NCI-H82 (cell line): Measurements from ENCODE around the gene TUBA3D.
"Not testable (repeated sequence)": the region's sequence is repeated elsewhere in the genome, so short reads cannot be mapped to it uniquely, and the experiment has no call there.

Experiments used
- DNase-seq: peaks from one replicate; lab custom pipeline; 2025; lab: John Stamatoyannopoulos, UW

TUBA3D gene

DNA sequence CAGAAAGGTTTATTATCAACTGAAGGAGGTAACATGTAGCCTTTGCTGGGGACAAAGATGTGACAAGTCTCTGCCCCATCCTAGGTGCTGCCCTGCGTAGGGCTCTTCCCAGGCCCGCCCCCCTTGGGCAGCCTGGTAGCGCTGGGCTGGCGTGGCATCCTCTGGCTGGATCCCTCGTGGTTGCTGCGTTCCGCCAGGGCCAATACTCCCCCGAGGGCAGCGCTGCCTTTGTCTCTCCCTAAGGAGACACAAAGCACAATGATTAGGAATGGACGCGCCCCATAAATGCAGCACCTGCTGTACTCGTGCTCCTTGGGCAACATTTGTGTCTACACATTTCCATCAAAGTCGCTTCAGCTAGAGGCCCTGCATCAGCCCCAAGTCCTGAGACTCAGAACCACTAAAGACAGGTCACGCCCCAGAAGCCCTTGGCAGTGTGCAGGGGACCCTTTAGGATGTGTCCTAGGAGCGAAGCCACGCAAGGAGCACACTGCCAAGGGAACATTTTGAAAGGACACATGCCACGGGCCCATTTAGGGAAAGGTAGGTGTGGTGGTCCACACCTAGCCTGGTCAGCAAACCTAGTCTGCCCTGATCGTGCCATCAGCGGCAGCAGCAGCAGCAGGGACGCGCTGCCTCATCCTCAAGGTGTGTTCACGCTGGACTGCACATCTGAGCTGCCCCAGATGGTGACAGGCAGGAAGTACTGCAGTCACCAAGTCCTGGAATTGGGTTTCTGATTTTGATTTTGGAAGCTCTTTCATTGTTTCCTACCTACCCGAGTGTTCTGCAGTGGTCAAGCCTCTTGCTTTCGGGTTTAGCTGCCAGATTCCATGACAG is 8.3 kb downstream of the TUBA3D start:
- DNase-seq: not testable (repeated sequence)

DNA sequence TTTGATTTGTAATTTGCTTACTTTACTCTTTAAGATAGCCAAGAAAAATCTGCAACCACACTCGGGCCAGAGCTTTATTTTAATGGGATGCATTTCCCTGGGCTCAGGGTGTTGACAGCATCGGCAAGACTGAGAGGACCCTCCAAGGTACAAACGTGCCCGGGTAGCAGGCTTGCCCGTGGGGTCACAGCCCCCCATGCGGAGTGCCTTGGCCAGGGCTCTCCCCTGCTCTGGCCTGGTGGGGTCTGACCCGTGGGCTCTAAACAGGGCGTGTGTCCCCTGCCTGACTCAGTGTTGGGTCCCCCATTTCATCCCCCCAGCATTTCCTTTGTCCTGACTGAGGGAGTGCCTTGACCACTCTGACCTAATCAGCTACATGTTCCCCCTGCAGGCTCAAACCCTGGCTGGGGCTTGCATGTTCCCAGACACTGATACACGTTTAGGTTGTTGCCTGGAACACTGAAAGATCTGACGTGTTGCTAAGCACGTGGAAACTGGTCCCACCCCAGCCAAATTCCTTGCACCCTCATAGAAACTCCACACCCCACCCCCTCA is 9.1 kb downstream of the TUBA3D start:
- not testable (repeated sequence) for DNase-seq

DNA sequence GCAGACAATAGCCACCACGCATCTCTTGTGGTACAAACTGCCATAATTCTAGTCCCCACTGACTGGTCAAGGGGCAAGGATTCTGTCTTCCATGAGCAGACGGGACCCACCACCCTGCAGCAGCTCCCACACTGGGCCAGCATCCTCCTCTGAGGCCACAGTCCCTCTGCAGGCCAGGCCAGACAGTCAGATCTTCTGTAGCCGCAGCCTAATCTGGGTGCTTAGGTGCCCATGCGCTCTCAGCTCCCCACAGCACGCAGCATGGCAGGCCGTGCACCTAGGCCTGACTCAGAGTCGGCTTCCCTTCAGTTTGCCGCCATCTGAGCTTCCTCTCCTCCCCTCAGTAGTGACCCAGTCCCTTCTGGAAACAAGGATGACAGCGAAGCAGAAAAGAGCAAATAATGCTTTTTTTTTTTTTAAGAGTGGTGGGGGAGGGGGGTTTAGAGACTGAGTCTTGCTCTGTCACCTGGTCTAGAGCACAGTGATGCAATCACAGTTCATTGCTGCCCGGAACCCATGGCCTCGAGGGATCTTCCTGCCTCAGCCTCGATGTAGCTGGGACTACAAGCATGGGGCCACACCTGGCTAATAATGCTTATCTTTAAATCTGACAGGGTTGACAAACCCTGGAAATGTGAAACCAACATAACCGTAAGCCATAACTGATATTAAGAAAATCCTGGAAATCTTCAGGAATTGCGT is 10.4 kb downstream of the TUBA3D start:
- DNase-seq: not testable (repeated sequence)

DNA sequence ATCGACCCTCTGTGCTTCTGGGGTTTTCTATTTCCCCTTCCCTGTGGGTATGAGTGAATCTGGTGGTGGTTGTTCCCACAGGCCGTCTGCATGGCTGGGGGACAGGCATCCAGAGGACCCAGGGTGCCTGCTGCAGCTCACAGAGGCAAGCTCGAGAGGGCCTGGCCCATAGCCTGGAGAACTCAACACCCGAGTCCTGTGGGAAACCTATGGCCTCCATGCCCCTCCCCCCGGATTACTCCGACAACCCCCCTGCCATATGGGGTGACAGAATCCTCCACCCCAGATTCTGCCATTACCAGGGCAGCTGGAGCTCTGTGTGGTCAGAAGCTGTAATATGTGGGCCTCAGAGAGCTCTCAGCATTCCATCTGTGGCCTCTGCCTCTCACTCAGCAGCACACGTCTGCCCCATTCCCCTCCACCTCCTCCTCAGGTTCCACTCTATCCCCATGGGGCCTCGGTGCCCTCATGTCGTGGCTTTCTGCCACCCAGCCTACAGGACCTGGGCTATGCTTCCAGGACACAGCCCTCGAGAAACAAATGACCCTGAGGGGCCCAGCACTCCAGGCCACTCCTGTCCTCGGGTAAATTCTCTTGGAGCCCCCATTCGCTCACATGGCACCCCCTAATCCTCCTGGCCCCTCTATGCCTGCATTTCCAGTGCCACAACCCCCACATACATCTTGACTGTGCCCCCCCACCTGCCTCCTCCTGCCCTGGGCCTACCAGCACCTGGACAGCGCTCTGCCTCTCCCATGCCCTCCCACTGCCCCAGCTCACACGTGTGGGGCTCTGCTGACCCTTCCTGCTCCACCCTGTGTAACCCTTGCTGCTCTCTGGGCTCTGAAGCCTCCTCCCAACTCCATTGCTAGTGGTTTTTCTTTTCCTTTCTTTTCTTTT is 12.6 kb downstream of the TUBA3D start:
- DNase-seq: peak; percentile 83

DNA sequence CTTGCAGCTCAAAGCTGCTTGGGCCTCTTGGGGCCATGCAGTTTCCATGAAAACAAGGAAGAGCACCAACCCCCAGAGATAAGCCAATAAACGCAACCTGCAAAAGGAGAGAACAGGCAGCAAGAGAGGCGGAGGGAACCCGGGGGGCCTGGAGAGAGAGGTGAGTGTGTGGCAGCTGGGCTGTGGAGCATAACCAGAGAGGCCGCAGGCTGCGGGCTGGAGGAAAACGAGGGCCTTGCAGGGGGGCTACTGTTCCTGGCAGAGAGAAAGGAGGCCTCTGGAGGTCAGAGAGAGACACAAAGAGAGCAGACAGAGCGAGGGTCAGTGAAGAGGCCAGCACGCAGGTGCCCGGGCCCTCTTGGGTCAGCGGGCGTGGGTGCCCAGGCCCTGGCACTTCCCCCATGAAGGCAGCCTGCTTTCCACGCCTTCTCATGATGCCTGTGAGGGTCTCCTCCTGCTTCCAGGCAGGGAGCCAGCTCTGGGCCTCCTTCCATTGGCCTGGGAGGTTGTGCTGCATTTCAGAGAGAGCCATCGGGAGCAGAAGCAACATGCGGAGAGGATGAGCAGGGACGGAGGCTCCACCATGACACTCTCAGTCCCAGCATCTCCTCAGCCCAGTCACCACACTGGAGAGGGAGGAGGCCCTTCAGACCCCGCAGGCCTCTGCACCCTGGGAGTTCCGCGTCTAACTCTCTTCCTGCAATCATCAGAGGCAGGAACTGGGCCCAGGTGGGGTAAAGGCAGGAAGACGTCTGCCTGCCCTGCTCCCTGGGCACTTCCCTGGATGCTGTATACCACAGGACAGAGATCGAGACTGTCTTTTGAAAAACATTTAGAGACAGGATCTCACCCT is 14.9 kb downstream of the TUBA3D start:
- DNase-seq: peak; percentile 81

DNA sequence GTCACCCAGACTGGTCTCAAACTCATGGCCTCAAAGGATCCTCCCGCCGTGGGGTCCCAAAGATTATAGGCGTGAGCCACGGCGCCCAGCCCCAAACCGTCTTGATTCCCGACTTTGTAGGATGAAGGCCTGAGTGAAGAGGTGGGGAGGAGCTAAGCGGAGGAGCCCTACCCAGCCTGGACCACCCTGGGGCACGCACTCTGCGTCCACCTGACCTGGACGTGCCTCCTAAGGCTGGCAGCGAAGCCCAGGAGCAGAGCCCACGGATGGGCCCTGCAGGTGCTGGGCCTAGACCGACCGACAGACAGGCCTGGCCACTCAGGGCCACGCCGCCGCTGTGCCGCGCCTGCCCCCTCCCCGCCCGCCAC is 15.5 kb downstream of the TUBA3D start:
- DNase-seq: peak; percentile 52

DNA sequence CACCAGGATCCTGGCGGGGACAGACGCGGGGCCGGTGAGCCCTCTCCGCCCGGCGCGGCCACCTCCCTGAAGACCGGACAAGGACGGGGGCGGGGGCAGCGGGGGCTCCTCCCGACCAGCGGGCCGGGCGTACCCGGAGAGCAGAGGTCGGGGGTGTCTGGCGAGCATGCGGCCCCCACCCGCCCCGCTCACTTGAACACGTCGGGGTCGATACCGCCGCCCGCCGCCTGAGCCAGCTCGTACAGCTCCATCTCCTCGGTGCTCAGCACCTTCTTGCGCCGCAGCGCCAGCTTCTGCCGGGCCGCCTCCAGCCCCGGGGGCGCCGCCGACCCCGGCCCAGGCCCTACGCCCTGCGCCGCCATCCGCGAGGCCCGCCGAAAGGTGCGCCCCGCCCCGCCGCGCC is 16.1 kb downstream of the TUBA3D start, which contains the start of gene MZT2A:
Gene MZT2A, minus strand, starts transcription at position 383 of the 403 bp plus-strand sequence. Its CDS starts 21 bp downstream, at position 362.
- DNase-seq: not testable (repeated sequence)

DNA sequence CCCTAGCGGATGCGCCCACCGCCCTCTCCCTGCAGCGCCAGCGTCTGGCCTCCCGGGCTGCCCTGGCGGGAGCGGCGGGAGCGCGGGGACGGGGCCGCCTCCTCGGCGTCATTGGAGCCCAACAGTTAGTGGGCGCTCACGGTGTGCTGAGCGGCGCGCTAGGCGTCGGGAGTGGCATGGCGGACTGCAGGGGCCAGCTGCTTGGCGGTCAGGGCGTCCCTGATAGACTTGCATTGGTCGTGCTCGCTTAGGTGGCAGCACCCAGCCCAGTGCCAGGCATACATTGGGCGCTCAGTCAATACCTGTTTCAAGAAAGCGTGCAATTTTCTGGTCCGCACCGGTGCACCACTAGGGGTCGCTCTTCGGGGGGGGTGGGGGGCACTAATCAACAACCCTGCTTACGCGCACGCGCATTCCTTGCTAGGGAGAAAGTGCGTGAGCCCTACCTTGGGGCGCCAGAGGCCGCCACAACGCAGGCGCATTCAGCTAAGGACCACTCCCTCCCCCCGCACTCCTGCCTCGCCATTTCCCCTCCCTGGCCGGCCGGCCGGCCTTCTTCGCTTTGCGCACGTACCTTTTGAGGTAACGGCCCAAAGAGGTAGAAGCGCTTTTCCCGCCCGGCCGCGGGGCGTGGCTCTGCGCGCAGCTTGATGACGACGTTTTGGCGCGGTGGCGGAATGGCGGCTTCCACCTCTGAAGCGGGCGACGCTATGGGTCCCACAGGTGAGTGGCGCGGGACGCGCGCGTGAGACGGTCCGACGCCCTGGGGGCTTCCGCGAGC is 16.7 kb downstream of the TUBA3D start:
- DNase-seq: peak; percentile 98

DNA sequence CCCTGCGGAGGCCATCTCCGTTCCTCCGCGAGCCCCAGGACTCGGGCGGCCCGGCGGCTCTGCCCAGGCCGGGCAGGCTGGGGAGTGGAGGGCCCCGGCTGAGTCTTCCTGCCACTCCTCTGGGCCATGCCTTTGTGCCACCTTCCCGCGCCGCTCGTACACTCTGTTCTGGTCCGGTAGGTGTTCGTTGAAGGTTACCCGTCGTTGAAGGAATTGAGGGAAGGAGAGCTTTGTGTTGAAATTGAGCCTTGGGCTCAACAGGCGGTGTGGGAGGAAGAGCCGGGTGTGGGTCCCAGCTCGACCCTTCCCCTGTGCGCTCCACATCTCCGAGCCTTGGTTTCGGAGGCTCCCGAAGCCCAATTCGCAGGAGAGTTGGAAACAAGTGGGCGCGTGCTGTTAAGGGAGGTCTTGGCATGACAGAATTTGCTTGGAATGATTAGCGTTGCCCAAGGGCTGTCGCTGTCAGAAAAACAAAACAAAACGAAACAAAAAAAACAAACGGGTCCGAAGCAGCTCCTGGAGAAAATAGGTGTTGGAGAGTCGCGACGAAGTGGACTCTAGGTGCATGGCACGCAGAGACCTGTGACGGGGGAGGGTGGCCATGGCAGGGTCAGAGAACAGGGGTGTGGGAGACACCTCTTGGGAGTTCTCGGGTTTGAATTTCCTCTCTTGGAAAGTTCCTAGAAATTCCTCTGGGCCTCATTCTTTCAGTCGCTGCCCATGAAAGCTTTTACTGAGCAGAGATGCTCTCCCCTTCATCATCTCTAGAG is 17.5 kb downstream of the TUBA3D start:
- peak; percentile 39 for DNase-seq

DNA sequence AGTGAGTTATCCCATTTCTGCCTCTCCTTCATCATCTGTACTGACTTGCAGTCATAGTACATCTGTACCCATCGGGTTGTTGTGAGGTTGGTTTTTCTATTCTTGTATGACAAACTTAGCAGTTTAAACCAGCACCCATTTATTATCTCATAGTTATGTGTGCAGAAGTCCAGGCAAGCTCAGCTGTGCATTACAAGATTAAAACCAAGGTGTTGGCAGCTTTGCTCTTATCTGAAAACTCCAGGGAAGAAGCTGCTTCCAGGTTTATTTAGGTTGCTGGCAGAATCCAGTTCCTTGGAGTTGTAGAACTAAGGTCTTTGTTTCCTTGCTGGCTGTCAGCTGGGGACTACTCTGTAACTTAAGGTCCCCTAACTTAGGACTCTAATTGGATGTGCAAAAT is 19.6 kb downstream of the TUBA3D start:
- DNase-seq: not testable (repeated sequence)

DNA sequence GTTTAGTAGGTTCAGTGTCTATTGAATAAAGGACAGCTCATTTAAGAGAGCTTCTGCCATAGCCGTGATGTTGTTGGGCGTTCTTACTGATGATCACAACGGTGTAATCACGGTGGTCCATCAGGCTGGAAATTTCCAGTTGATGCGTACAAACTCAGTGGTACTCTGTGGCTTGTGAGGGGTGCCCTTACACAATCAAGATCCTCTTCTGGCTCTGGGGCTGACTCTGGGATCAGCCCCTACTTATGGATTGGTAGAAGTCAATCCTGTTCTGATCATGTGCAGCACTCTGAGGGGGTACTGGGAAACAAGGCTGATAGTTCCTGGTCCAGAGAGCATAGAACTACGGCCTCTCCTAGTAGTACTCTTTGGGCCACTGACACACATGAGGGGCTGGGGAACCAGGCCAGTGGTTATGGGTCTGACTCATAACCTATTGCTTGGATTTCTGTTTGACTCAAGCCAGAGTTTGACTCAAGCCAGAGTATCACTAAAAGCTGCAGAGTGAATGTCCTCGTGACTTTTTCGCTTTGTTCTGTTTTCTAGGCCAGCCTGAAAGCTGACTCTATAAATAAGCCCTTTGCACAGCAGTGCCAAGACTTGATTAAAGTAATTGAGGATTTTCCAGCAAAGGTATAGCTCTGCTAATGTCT is 22.5 kb downstream of the TUBA3D start:
- DNase-seq: not testable (repeated sequence)

DNA sequence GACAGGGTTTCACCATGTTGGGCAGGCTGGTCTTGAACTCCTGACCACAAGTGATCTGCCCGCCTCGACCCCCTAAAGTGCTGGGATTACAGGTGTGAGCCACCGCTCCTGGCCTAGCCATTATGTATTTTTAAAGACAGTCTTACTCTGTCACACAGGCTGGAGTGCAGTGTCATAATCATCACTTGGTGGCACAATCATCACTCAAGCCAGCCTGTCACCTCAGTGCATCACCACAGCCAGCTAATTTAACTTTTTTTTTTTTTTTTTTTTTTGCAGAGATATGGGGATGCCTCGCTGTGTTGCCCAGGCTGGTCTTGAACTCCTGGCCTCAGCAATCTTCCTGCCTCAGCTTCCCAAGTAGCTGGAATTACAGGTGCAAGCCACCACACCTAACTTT is 27.7 kb downstream of the TUBA3D start:
- not testable (repeated sequence) for DNase-seq

DNA sequence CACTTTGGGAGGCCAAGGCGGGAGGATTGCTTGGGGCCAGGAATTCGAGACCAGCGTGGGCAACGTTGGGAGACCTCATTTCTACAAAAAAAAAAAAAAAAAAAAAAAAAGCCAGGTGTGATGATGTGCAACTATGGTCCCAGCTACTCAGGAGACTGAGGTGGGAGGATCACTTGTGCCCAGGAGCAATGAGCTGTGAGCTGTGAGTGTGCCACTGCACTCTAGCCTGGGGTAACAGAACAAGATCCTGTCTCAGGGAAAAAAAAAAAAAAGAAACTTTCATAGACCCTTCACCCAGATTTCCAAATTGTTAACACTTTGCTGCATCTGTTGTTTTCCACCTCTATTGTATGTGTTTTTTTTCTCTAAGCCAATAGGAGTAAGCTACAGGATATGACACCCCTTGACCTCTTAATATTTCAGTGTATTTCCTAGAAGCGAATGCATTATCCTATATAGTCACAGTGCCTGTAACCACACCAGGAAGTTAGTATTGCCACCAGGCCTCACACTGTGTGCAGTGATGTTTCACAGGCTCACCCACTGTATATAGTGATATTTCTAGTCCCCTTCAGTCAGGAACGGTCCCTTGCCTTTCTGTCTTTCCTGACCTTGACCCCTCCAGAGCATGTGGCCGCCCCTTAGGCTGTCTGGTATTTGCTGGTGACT is 28.3 kb downstream of the TUBA3D start:
- DNase-seq: not testable (repeated sequence)

DNA sequence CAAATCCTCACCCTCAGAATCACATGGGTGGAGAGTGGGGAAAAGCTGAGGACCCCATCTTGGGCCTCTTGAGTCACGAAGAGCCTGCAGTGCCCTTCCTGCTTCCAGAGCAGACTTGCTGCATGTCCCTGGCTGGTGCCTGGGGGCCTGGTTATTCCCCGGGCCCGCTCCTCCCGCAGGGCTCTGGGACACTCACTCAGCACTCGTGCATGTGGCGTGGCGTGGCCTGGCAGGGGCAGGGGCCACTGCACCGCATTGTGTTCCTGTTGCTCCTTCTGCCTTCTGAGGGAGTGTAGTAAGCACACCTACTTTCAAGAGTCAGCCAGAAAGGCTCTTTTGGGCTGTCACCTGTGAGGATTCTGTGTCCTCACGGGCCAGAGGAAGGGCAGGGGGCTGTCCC is 33.7 kb downstream of the TUBA3D start:
- no peak for DNase-seq

DNA sequence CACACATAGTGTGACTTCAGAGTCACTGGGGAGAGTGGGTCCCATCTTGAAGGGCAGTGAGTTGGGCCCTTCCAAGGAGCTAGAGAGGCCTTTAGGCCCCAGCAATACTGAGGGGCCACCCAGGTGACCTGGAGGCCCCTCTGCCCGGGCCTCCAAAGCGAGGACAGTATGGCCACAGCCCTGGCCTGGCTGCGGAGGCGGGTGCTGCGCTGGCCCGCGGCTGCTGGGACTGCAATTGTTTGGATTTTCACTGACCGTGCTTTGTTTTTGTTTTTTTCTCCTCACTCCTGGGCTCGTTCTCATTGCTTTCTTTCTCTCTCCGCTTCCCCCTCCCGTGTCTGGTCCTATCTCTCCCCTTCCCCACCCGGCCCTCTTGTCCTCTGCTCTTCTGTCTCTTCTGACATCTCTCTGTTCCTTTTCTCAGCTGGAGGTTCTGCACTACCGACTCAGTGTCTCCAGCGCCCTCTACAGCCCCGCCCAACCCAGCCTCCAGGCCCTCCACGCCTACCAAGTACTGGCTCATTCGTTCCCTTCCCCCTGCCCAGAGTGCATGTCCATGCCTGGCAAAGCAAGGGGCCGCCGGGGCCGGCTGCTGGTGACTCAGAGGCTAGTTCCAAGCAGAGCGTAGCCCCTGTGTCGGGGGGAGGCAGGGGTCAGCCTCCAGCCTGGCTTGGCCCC is 35.5 kb downstream of the TUBA3D start:
- not testable (repeated sequence) for DNase-seq

DNA sequence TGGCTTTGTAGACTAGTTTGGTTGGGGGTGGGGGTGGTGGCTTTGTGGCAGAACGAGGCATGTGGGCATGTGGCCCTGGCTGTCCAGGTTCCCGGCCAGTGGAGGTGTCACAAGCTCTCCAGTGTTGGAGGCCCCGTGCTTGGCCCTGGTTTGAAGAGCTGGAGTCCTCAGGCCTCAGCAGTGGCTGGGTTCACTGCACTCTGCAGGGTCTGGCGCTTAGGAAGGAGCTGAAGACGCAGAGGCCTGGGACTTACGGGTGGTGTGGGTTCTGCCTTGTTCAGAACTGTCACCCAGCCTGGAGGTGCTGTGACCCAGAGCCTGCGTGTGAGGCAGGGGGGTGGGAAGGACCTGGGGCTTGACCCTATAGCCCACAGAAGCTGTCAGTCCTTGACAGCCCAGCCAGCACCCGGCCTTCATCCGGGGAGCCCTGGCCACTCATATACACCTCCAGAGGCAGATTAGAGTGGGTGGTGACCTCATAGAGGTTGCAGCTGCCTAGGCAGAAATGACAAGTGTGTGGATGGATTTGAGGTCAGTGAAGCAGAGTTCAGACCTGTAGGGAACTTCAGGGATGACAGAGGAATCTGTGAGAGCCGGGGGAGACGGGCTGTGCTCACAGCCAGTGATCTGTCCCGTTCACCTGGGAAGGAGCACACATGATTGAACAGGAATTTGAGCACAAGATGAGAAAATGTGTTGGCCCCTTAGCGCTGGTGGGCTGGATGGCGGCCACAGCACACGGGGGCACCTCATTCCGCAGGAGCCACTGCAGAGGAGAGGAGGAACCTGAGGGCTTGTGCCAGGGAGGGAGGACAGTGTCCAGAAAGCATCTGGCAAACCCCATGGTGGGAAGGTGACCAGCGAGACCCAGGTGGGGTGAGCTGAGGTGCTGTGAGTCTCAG is 36.3 kb downstream of the TUBA3D start:
- DNase-seq: not testable (repeated sequence)
